SU-DHL-6 (cell line): ENCODE data around the gene ZNF532.

Source experiments
- H2AFZ ChIP-seq: fragments of 200-600 bp; sonication (generic); 2 replicates; pipeline ENCODE4 v1.6.1; 2014; ENCODE audit warnings: low read depth, mild to moderate bottlenecking, moderate library complexity, mixed read lengths, antibody characterized with exemption, low read length; ENCODE audit not compliant: severe bottlenecking
- H3F3A ChIP-seq: fragments of 200-600 bp; shearing (Covaris generic); 2 replicates; pipeline ENCODE4 v1.6.0; 2016; ENCODE audit warnings: antibody characterized with exemption, mild to moderate bottlenecking; ENCODE audit not compliant: insufficient read depth
- H3K27ac ChIP-seq: fragments of 200-600 bp; sonication (generic); 2 replicates; pipeline ENCODE4 v1.5.1; 2016; ENCODE audit warnings: low read depth, mild to moderate bottlenecking, low read length, moderate library complexity, mixed read lengths
- H3K27me3 ChIP-seq: fragments of 200-600 bp; sonication (generic), shearing (Covaris generic); 2 replicates; pipeline ENCODE4 v1.6.0; 2014; ENCODE audit warnings: mild to moderate bottlenecking, low read length
- H3K36me3 ChIP-seq: fragments of 200-600 bp; sonication (generic); 2 replicates; pipeline ENCODE4 v1.6.1; 2014; ENCODE audit warnings: mild to moderate bottlenecking, low read length, mixed read lengths
- H3K4me2 ChIP-seq: fragments of 300-600, 200-600 bp; shearing (Covaris generic), sonication (generic); 2 replicates; pipeline ENCODE4 v1.6.0; 2014; ENCODE audit warnings: low read length, low read depth, mild to moderate bottlenecking; ENCODE audit not compliant: poor library complexity, severe bottlenecking
- H3K4me3 ChIP-seq: fragments of 200-600 bp; sonication (generic); 2 replicates; pipeline ENCODE4 v1.5.1; 2014; ENCODE audit warnings: antibody characterized with exemption, low read length, mild to moderate bottlenecking, mixed read lengths; ENCODE audit not compliant: insufficient read depth, poor library complexity, severe bottlenecking
- H3K79me2 ChIP-seq: fragments of 200-600 bp; sonication (generic); 2 replicates; pipeline ENCODE4 v1.6.1; 2014; ENCODE audit warnings: mild to moderate bottlenecking, low read length, moderate library complexity; ENCODE audit not compliant: insufficient read depth
- H3K9ac ChIP-seq: fragments of 200-600 bp; sonication (generic); 2 replicates; pipeline ENCODE4 v1.7.0; 2014; ENCODE audit warnings: mild to moderate bottlenecking, low read length
- H3K9me2 ChIP-seq: fragments of 200-600 bp; sonication (generic); replicated peaks from 2 replicates; pipeline ENCODE4 v1.6.1; 2014; ENCODE audit warnings: low read length; ENCODE audit not compliant: insufficient read depth
- H3K9me3 ChIP-seq: fragments of 200-600 bp; sonication (generic); 2 replicates; pipeline ENCODE4 v1.6.1; 2014; ENCODE audit warnings: low read length, mixed read lengths; ENCODE audit not compliant: insufficient read depth
- H4K20me1 ChIP-seq: fragments of 200-600 bp; sonication (generic); 2 replicates; pipeline ENCODE4 v1.6.1; 2014; ENCODE audit warnings: low read depth, mild to moderate bottlenecking, antibody characterized with exemption, low read length, moderate library complexity, mixed read lengths
- EZH2phosphoT487 ChIP-seq: fragments of 200-600 bp; sonication (generic), shearing (Covaris generic); conservative IDR thresholded peaks from 2 replicates; pipeline ENCODE4 v1.6.1; 2018; ENCODE audit warnings: mild to moderate bottlenecking, antibody characterized with exemption, low read length, moderate library complexity, mixed read lengths
- TF ChIP-seq, protein P1 (sequence below): fragments of 200-600 bp; sonication (generic); IDR thresholded peaks from one replicate; pipeline ENCODE4 v1.5.1; 2017; ENCODE audit warnings: antibody characterized with exemption, mild to moderate bottlenecking, low read length, moderate library complexity; ENCODE audit not compliant: insufficient read depth, poor library complexity, severe bottlenecking

ZNF532 gene

DNA sequence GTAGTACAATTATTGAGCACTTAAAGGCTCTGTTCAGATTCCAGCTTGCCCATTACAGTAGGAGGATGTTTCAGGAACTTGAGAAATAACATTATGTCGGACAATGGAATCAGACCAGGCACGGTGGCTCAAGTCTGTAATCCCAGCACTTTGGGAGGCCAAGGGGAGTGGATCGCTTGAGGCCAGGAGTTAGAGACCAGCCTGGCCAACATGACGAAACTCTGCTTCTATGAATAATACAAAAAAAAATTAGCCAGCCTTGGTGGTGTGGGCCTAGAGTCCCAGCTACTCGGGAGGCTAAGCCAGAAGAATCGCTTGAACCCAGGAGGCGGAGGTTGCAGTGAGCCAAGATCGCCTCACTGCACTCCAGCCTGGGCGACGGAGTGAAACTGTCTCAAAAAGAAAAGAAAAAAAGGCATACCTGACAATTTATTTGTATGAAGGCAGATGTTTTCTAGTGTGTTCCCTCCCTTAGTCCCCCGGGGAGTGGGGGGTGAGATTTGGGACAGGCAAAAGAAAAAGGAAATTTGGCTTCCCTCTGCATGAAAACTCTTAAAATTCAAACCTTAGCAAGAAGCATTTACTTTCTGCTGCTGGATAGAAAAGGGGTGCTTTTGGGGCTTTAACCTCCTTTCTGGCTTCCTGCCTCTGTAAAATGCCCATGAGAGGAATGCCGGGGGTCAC lies 13.7 kb upstream of the ZNF532 start:
- no peaks in the 10 kb centered on the region for H3F3A ChIP-seq
- no peaks in the 10 kb centered on the region for H3K36me3 ChIP-seq
- H3K4me2 ChIP-seq: no peak overlapping the region
- no peaks in the 10 kb centered on the region for H3K79me2 ChIP-seq
- no peaks in the 10 kb centered on the region for H4K20me1 ChIP-seq
- H3K27ac ChIP-seq: no peak overlapping the region
- H2AFZ ChIP-seq: no peak overlapping the region
- no peaks in the 10 kb centered on the region for H3K9me3 ChIP-seq
- H3K4me3 ChIP-seq: no peak overlapping the region
- no peaks in the 10 kb centered on the region for H3K9me2 ChIP-seq
- TF ChIP-seq, protein P1, sequence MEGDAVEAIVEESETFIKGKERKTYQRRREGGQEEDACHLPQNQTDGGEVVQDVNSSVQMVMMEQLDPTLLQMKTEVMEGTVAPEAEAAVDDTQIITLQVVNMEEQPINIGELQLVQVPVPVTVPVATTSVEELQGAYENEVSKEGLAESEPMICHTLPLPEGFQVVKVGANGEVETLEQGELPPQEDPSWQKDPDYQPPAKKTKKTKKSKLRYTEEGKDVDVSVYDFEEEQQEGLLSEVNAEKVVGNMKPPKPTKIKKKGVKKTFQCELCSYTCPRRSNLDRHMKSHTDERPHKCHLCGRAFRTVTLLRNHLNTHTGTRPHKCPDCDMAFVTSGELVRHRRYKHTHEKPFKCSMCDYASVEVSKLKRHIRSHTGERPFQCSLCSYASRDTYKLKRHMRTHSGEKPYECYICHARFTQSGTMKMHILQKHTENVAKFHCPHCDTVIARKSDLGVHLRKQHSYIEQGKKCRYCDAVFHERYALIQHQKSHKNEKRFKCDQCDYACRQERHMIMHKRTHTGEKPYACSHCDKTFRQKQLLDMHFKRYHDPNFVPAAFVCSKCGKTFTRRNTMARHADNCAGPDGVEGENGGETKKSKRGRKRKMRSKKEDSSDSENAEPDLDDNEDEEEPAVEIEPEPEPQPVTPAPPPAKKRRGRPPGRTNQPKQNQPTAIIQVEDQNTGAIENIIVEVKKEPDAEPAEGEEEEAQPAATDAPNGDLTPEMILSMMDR: no peak
- TF ChIP-seq EZH2phosphoT487: no peak
- H3K27me3 ChIP-seq: no peaks in the 10 kb centered on the region
- no peak overlapping the region for H3K9ac ChIP-seq

DNA sequence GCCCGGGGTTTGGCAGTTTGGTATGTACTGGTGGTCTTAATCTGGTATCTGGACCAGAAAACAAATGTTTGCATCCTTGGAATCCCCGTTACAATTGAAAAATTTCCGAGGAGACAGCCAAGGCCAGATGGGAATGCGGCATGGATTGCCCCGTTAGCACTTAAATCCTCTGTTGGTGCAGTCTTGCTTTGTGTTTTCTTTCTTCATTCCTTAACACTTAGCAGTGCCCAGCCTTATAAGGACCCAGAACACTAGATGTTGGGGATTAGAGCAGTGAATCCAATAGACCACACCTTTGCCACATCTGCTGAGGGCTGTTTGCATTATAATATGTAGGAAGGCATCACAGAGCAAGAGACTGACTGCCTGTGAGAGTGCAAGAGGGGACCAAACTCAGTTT lies 12.8 kb upstream of the ZNF532 start:
- Histone ChIP-seq H3K9me3 (no peaks in the 10 kb centered on the region), H2AFZ (no peak overlapping the region), H3K27ac (no peak overlapping the region), H3K79me2 (no peaks in the 10 kb centered on the region), H3K9ac (no peak overlapping the region), H3F3A (no peaks in the 10 kb centered on the region), H3K9me2 (no peaks in the 10 kb centered on the region), H4K20me1 (no peaks in the 10 kb centered on the region), H3K27me3 (no peaks in the 10 kb centered on the region), H3K4me3 (no peak overlapping the region), H3K4me2 (no peak overlapping the region), H3K36me3 (no peaks in the 10 kb centered on the region)
- TF ChIP-seq EZH2phosphoT487: no peak
- TF ChIP-seq, protein P1: no peak

DNA sequence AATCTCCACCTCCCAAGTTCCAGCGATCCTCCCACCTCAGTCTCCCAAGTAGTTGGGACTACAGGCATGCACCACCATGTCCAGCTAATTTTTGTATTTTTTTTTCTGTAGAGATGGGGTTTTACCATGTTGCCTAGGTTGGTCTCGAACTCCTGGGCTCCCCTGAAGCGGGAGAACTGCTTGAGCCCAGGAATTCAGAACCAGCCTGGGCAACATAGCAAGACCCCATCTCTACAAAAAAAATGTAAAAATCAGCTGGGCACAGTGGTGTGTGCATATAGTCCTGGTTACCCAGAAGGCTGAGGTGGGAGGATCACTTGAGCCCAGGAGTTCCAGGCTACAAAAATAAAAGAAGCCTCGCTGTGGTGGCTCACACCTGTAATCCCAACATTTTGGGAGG lies 12.0 kb upstream of the ZNF532 start:
- Histone ChIP-seq H3K4me2 (no peak overlapping the region), H3K36me3 (no peaks in the 10 kb centered on the region), H3K9me3 (no peaks in the 10 kb centered on the region), H3K27me3 (no peaks in the 10 kb centered on the region), H3F3A (no peaks in the 10 kb centered on the region), H3K9ac (no peak overlapping the region), H2AFZ (no peak overlapping the region), H3K9me2 (no peaks in the 10 kb centered on the region), H3K27ac (no peak overlapping the region), H3K79me2 (no peaks in the 10 kb centered on the region), H3K4me3 (no peak overlapping the region), H4K20me1 (no peaks in the 10 kb centered on the region)
- TF ChIP-seq, protein P1: no peak
- TF ChIP-seq EZH2phosphoT487: no peak
